ENCODE results near the gene IL1RAPL1. TPM values are rescaled to one million over a fixed set of nuclear protein-coding genes. Genes with fewer than 3 reads are reported as not detected.
"Not testable (repeated sequence)": the region's sequence is repeated elsewhere in the genome, so short reads cannot be mapped to it uniquely, and the experiment has no call there.

IL1RAPL1 gene
- total RNA-seq, 2 donors from 2014 or later, result not detected

- not testable (repeated sequence) for ATAC-seq (replicated peaks in 1 of 2); H3K4me3 Mint-ChIP-seq; H3K36me3 Mint-ChIP-seq (ENCODE audit: insufficient read depth in 2 of 2); H3K9me3 Mint-ChIP-seq; H3K4me1 Mint-ChIP-seq (ENCODE audit: low read depth); H3K27ac Mint-ChIP-seq; H3K27me3 Mint-ChIP-seq (ENCODE audit: low read depth); DNase-seq
These were observed 535.6 kb downstream of the IL1RAPL1 start for GRCh38 chrX:29122817-29123216.

- H3K27me3 Mint-ChIP-seq (ENCODE audit: low read depth), result no peaks in the 10 kb centered on the region
These were observed 543.7 kb downstream of the IL1RAPL1 start for GRCh38 chrX:29130905-29131304.

GRCh38 chrX:29136904-29137303 lies 549.7 kb downstream of the IL1RAPL1 start:
- Mint-ChIP-seq H3K4me1 (ENCODE audit: low read depth) (no peaks in the 10 kb centered on the region), H3K27ac (no peak overlapping the region), H3K27me3 (ENCODE audit: low read depth) (no peaks in the 10 kb centered on the region), H3K4me3 (no peak overlapping the region), H3K9me3 (no peaks in the 10 kb centered on the region), H3K36me3 (ENCODE audit: insufficient read depth in 2 of 2) (no peaks in the 10 kb centered on the region)
- ATAC-seq (replicated peaks in 1 of 2) (no peak), DNase-seq (no peak)

More at GRCh38 chrX:29130905-29131304, 543.7 kb downstream of the IL1RAPL1 start:
- peaks cover 0 to 1% of the 10 kb centered on the region in 2 donors for H3K9me3 Mint-ChIP-seq
- H3K4me3 Mint-ChIP-seq, result no peak overlapping the region
- ATAC-seq (replicated peaks in 1 of 2), result no peak
- no peaks in the 10 kb centered on the region for H3K4me1 Mint-ChIP-seq (ENCODE audit: low read depth)
- H3K27ac Mint-ChIP-seq, result no peak overlapping the region
- no peak for DNase-seq
- H3K36me3 Mint-ChIP-seq (ENCODE audit: insufficient read depth in 2 of 2), result no peaks in the 10 kb centered on the region

- no peaks in the 10 kb centered on the region for H3K36me3 Mint-ChIP-seq (ENCODE audit: insufficient read depth in 2 of 2)
- H3K4me1 Mint-ChIP-seq (ENCODE audit: low read depth), result no peaks in the 10 kb centered on the region
- no peaks in the 10 kb centered on the region for H3K27me3 Mint-ChIP-seq (ENCODE audit: low read depth)
- no peak overlapping the region for H3K27ac Mint-ChIP-seq
- no peak for DNase-seq
- H3K9me3 Mint-ChIP-seq, result no peaks in the 10 kb centered on the region
- no peak overlapping the region for H3K4me3 Mint-ChIP-seq
- ATAC-seq (replicated peaks in 1 of 2), result no peak
These were observed 550.8 kb downstream of the IL1RAPL1 start for GRCh38 chrX:29138003-29138402.

- Mint-ChIP-seq H3K27me3 (ENCODE audit: low read depth) (no peaks in the 10 kb centered on the region), H3K36me3 (ENCODE audit: insufficient read depth in 2 of 2) (no peaks in the 10 kb centered on the region), H3K27ac (no peak overlapping the region), H3K4me3 (no peak overlapping the region), H3K9me3 (peaks cover 3 to 5% of the 10 kb centered on the region in 2 donors), H3K4me1 (ENCODE audit: low read depth) (no peaks in the 10 kb centered on the region)
- ATAC-seq (replicated peaks in 1 of 2) (no peak), DNase-seq (no peak)
These were observed 556.1 kb downstream of the IL1RAPL1 start for GRCh38 chrX:29143356-29143755.

GRCh38 chrX:29143756-29144155 lies 556.5 kb downstream of the IL1RAPL1 start:
- H3K27ac Mint-ChIP-seq, result no peak overlapping the region
- no peaks in the 10 kb centered on the region for H3K27me3 Mint-ChIP-seq (ENCODE audit: low read depth)
- H3K4me1 Mint-ChIP-seq (ENCODE audit: low read depth), result no peaks in the 10 kb centered on the region
- H3K4me3 Mint-ChIP-seq, result no peak overlapping the region
- peaks cover 3 to 5% of the 10 kb centered on the region in 2 donors for H3K9me3 Mint-ChIP-seq
- no peak for ATAC-seq (replicated peaks in 1 of 2)
- DNase-seq, result no peak
- no peaks in the 10 kb centered on the region for H3K36me3 Mint-ChIP-seq (ENCODE audit: insufficient read depth in 2 of 2)

- DNase-seq, result no peak
- no peaks in the 10 kb centered on the region for H3K27me3 Mint-ChIP-seq (ENCODE audit: low read depth)
- no peaks in the 10 kb centered on the region for H3K4me1 Mint-ChIP-seq (ENCODE audit: low read depth)
- no peaks in the 10 kb centered on the region for H3K36me3 Mint-ChIP-seq (ENCODE audit: insufficient read depth in 2 of 2)
- no peak for ATAC-seq (replicated peaks in 1 of 2)
- peaks cover 3 to 8% of the 10 kb centered on the region in 2 donors for H3K9me3 Mint-ChIP-seq
- no peak overlapping the region for H3K27ac Mint-ChIP-seq
- no peak overlapping the region for H3K4me3 Mint-ChIP-seq
These were observed 558.1 kb downstream of the IL1RAPL1 start for GRCh38 chrX:29145316-29145715.

GRCh38 chrX:29148511-29148910 lies 561.3 kb downstream of the IL1RAPL1 start:
- no peaks in the 10 kb centered on the region for H3K36me3 Mint-ChIP-seq (ENCODE audit: insufficient read depth in 2 of 2)
- peaks cover 3 to 8% of the 10 kb centered on the region in 2 donors for H3K9me3 Mint-ChIP-seq
- no peak overlapping the region for H3K4me3 Mint-ChIP-seq
- H3K27ac Mint-ChIP-seq, result no peak overlapping the region
- H3K4me1 Mint-ChIP-seq (ENCODE audit: low read depth), result no peaks in the 10 kb centered on the region
- H3K27me3 Mint-ChIP-seq (ENCODE audit: low read depth), result no peaks in the 10 kb centered on the region
- no peak for DNase-seq
- no peak for ATAC-seq (replicated peaks in 1 of 2)

- H3K9me3 Mint-ChIP-seq, result peaks cover 1 to 3% of the 10 kb centered on the region in 2 donors
- H3K36me3 Mint-ChIP-seq (ENCODE audit: insufficient read depth in 2 of 2), result no peaks in the 10 kb centered on the region
- no peaks in the 10 kb centered on the region for H3K27me3 Mint-ChIP-seq (ENCODE audit: low read depth)
- H3K4me3 Mint-ChIP-seq, result no peak overlapping the region
- DNase-seq (no peak), ATAC-seq (replicated peaks in 1 of 2) (no peak)
- H3K4me1 Mint-ChIP-seq (ENCODE audit: low read depth), result no peaks in the 10 kb centered on the region
- no peak overlapping the region for H3K27ac Mint-ChIP-seq
These were observed 568.0 kb downstream of the IL1RAPL1 start for GRCh38 chrX:29155286-29155685.

GRCh38 chrX:29172880-29173279 lies 585.6 kb downstream of the IL1RAPL1 start:
- H3K27ac Mint-ChIP-seq, result no peak overlapping the region
- DNase-seq (no peak), ATAC-seq (replicated peaks in 1 of 2) (no peak)
- no peaks in the 10 kb centered on the region for H3K4me1 Mint-ChIP-seq (ENCODE audit: low read depth)
- H3K9me3 Mint-ChIP-seq, result no peaks in the 10 kb centered on the region
- H3K4me3 Mint-ChIP-seq, result no peak overlapping the region
- H3K27me3 Mint-ChIP-seq (ENCODE audit: low read depth), result no peaks in the 10 kb centered on the region
- H3K36me3 Mint-ChIP-seq (ENCODE audit: insufficient read depth in 2 of 2), result no peaks in the 10 kb centered on the region

- Mint-ChIP-seq H3K27me3 (ENCODE audit: low read depth) (no peaks in the 10 kb centered on the region), H3K9me3 (peaks cover 0 to 2% of the 10 kb centered on the region in 2 donors), H3K4me3 (no peak overlapping the region), H3K27ac (no peak overlapping the region), H3K36me3 (ENCODE audit: insufficient read depth in 2 of 2) (no peaks in the 10 kb centered on the region), H3K4me1 (ENCODE audit: low read depth) (no peaks in the 10 kb centered on the region)
- no peak for DNase-seq
- no peak for ATAC-seq (replicated peaks in 1 of 2)
These were observed 600.0 kb downstream of the IL1RAPL1 start for GRCh38 chrX:29187264-29187663.

GRCh38 chrX:29196501-29196900 lies 609.3 kb downstream of the IL1RAPL1 start:
- H3K4me3 Mint-ChIP-seq, result no peak overlapping the region
- H3K27ac Mint-ChIP-seq, result no peak overlapping the region
- no peaks in the 10 kb centered on the region for H3K36me3 Mint-ChIP-seq (ENCODE audit: insufficient read depth in 2 of 2)
- no peaks in the 10 kb centered on the region for H3K4me1 Mint-ChIP-seq (ENCODE audit: low read depth)
- no peaks in the 10 kb centered on the region for H3K27me3 Mint-ChIP-seq (ENCODE audit: low read depth)
- DNase-seq, result no peak
- H3K9me3 Mint-ChIP-seq, result peaks cover 0 to 2% of the 10 kb centered on the region in 2 donors
- ATAC-seq (replicated peaks in 1 of 2), result no peak

GRCh38 chrX:29215251-29215650 lies 628.0 kb downstream of the IL1RAPL1 start:
- no peak for DNase-seq
- Mint-ChIP-seq H3K36me3 (ENCODE audit: insufficient read depth in 2 of 2) (no peaks in the 10 kb centered on the region), H3K9me3 (peaks cover 0 to 3% of the 10 kb centered on the region in 2 donors)

GRCh38 chrX:29225670-29226069 lies 638.4 kb downstream of the IL1RAPL1 start:
- Mint-ChIP-seq H3K4me1 (ENCODE audit: low read depth) (no peaks in the 10 kb centered on the region), H3K36me3 (ENCODE audit: insufficient read depth in 2 of 2) (no peaks in the 10 kb centered on the region)

More at GRCh38 chrX:29215251-29215650, 628.0 kb downstream of the IL1RAPL1 start:
- no peaks in the 10 kb centered on the region for H3K4me1 Mint-ChIP-seq (ENCODE audit: low read depth)
- H3K27ac Mint-ChIP-seq, result no peak overlapping the region
- H3K4me3 Mint-ChIP-seq, result no peak overlapping the region
- no peaks in the 10 kb centered on the region for H3K27me3 Mint-ChIP-seq (ENCODE audit: low read depth)
- ATAC-seq (replicated peaks in 1 of 2), result no peak

More at GRCh38 chrX:29225670-29226069, 638.4 kb downstream of the IL1RAPL1 start:
- Mint-ChIP-seq H3K9me3 (peaks cover 0 to 4% of the 10 kb centered on the region in 2 donors), H3K27me3 (ENCODE audit: low read depth) (no peaks in the 10 kb centered on the region), H3K27ac (no peak overlapping the region), H3K4me3 (no peak overlapping the region)
- DNase-seq (no peak), ATAC-seq (replicated peaks in 1 of 2) (no peak)
